Stimulated activated CD8-positive, alpha-beta memory T cell treated with anti-CD3 and anti-CD28 coated beads, Interleukin-12 subunit alpha, Interleukin-12 subunit beta, amount 100 ng/mL, for 1 hour (primary cell): ENCODE results near the gene BIRC3.

Source experiments
- DNase-seq: peaks from one replicate; pipeline ENCODE4 v3.0.0-alpha.2; 2020; ENCODE audit warnings: low read depth

Gene BIRC3

GRCh38 chr11:102317099-102317767 is at the start of gene BIRC3:
BIRC3 (plus strand) TSS chr11:102317484; CDS start chr11:102324510, 7,026 bp downstream.
- DNase-seq: peak; percentile 83

- DNase-seq: no peak
Measured at GRCh38 chr11:102267609-102268008, 49.7 kb upstream of the BIRC3 start.

- DNase-seq: peak; percentile 59
Measured at GRCh38 chr11:102268083-102268984, 49.0 kb upstream of the BIRC3 start.

GRCh38 chr11:102268985-102269470 is 48.3 kb upstream of the BIRC3 start:
- DNase-seq: no peak

- no peak for DNase-seq
Measured at GRCh38 chr11:102269927-102270326, 47.4 kb upstream of the BIRC3 start.

GRCh38 chr11:102272047-102272824 is 45.0 kb upstream of the BIRC3 start:
- DNase-seq: no peak

GRCh38 chr11:102274628-102275027 is 42.7 kb upstream of the BIRC3 start:
- DNase-seq: no peak

- no peak for DNase-seq
Measured at GRCh38 chr11:102276362-102276761, 40.9 kb upstream of the BIRC3 start.

- DNase-seq: no peak
Measured at GRCh38 chr11:102276783-102277182, 40.5 kb upstream of the BIRC3 start.

GRCh38 chr11:102279641-102280170 is 37.6 kb upstream of the BIRC3 start:
- DNase-seq: no peak

GRCh38 chr11:102280245-102280833 is 36.9 kb upstream of the BIRC3 start:
- DNase-seq: no peak

- no peak for DNase-seq
Measured at GRCh38 chr11:102283116-102283485, 34.2 kb upstream of the BIRC3 start.

GRCh38 chr11:102284008-102284407 is 33.3 kb upstream of the BIRC3 start:
- no peak for DNase-seq

GRCh38 chr11:102286292-102286691 is 31.0 kb upstream of the BIRC3 start:
- DNase-seq: no peak

GRCh38 chr11:102287964-102288724 is 29.1 kb upstream of the BIRC3 start:
- DNase-seq: no peak

- DNase-seq: no peak
Measured at GRCh38 chr11:102288725-102289083, 28.6 kb upstream of the BIRC3 start.

GRCh38 chr11:102289592-102289991 is 27.7 kb upstream of the BIRC3 start:
- DNase-seq: no peak

- no peak for DNase-seq
Measured at GRCh38 chr11:102291831-102292230, 25.5 kb upstream of the BIRC3 start.

GRCh38 chr11:102292933-102293332 is 24.4 kb upstream of the BIRC3 start:
- no peak for DNase-seq

GRCh38 chr11:102293873-102294601 is 23.2 kb upstream of the BIRC3 start:
- no peak for DNase-seq
